SK-N-SH (cell line): Measurements from ENCODE around the gene ZBTB14. TPM values are rescaled to one million over a fixed set of nuclear protein-coding genes. Genes with fewer than 3 reads are reported as not detected.

Experiments used
- CTCF ChIA-PET: fragments of 300-600, 350-600 bp; formaldehyde crosslinking; extraction: SDS; loops from one replicate; lab custom pipeline; 2021; lab: Yijun Ruan, JAX
- POLR2A ChIA-PET: fragments of 350-600 bp; sonication (Branson Sonifier 250); formaldehyde crosslinking; extraction: SDS; loops from one replicate; lab custom pipeline; 2020; ENCODE audit warnings: antibody characterized with exemption, inconsistent platforms; lab: Yijun Ruan, JAX
- DNase-seq: peaks from one replicate; pipeline ENCODE4 v3.0.0; 2012
- H2AFZ ChIP-seq: fragments of 200-600 bp; sonication (generic); 2 replicates; pipeline ENCODE4 v1.8.1; 2016; ENCODE audit warnings: antibody characterized with exemption, mild to moderate bottlenecking, low read depth
- H3F3A ChIP-seq: fragments of 200-600 bp; sonication (generic); replicated peaks from 2 replicates; pipeline ENCODE3; 2016; ENCODE audit warnings: antibody characterized with exemption, mild to moderate bottlenecking; ENCODE audit not compliant: insufficient read depth
- H3K27ac ChIP-seq, 2 experiments: fragments of 200-500 bp in 1 of 2; fragments of 200-600 bp in 1 of 2; sonication (Bioruptor generic) in 1 of 2; sonication (generic), shearing (Covaris generic) in 1 of 2; 2 replicates each; pipeline versions ENCODE4 v1.5.1 to v1.6.1; 2014 to 2016; ENCODE audit warnings: low read depth in 2 of 2, inconsistent platforms in 1 of 2, low read length in 1 of 2, mild to moderate bottlenecking in 1 of 2, mixed read lengths in 1 of 2
- H3K27me3 ChIP-seq: fragments of 200-600 bp; sonication (generic), shearing (Covaris generic); 2 replicates; pipeline ENCODE4 v1.6.1; 2016; ENCODE audit warnings: mixed run types; ENCODE audit not compliant: insufficient read depth
- H3K36me3 ChIP-seq, 2 experiments: fragments of 200-500 bp in 1 of 2; fragments of 200-600 bp in 1 of 2; sonication (Bioruptor generic) in 1 of 2; sonication (generic) in 1 of 2; replicated peaks in 1 of 2; 2 replicates each; pipeline versions ENCODE3 to v1.5.1; 2014 to 2016; ENCODE audit warnings: low read length in 1 of 2, mild to moderate bottlenecking in 1 of 2; ENCODE audit not compliant: insufficient read depth in 2 of 2, control insufficient read depth in 1 of 2
- H3K4me1 ChIP-seq, 2 experiments: fragments of 200-500 bp in 1 of 2; fragments of 200-600 bp in 1 of 2; sonication (Bioruptor generic) in 1 of 2; sonication (generic), shearing (Covaris generic) in 1 of 2; 2 replicates each; pipeline versions ENCODE4 v1.5.1 to v1.6.1; 2014 to 2016; ENCODE audit warnings: low read depth in 1 of 2, low read length in 1 of 2, mixed run types in 1 of 2; ENCODE audit not compliant: insufficient read depth in 2 of 2, control insufficient read depth in 1 of 2
- H3K4me2 ChIP-seq: fragments of 200-600 bp; sonication (generic), shearing (Covaris generic); 2 replicates; pipeline ENCODE4 v1.6.1; 2017; ENCODE audit warnings: mixed run types
- H3K4me3 ChIP-seq, 2 experiments: fragments of 200-500 bp in 1 of 2; fragments of 200-600 bp in 1 of 2; sonication (Bioruptor generic) in 1 of 2; sonication (generic), shearing (Covaris generic) in 1 of 2; 2 replicates each; pipeline versions ENCODE4 v1.5.1 to v1.8.1; 2014 to 2016; ENCODE audit warnings: low read depth in 2 of 2, inconsistent platforms in 1 of 2, low read length in 1 of 2, mild to moderate bottlenecking in 1 of 2, mixed read lengths in 1 of 2, moderate library complexity in 1 of 2
- H3K79me2 ChIP-seq: fragments of 200-600 bp; sonication (generic); 2 replicates; pipeline ENCODE4 v1.8.1; 2017; ENCODE audit warnings: mild to moderate bottlenecking; ENCODE audit not compliant: insufficient read depth
- H3K9ac ChIP-seq: fragments of 200-600 bp; sonication (generic); 2 replicates; pipeline ENCODE4 v1.6.1; 2017; ENCODE audit warnings: mixed run types
- H3K9me2 ChIP-seq: fragments of 200-600 bp; sonication (generic); 2 replicates; pipeline ENCODE4 v1.6.1; 2017; ENCODE audit warnings: mixed run types
- H3K9me3 ChIP-seq: fragments of 200-600 bp; sonication (generic); 2 replicates; pipeline ENCODE4 v1.6.1; 2017; ENCODE audit warnings: mixed run types, mild to moderate bottlenecking, moderate library complexity
- H4K20me1 ChIP-seq: fragments of 200-600 bp; sonication (generic); 2 replicates; pipeline ENCODE4 v1.6.1; 2017; ENCODE audit warnings: mild to moderate bottlenecking, mixed run types; ENCODE audit not compliant: insufficient read depth
- CHD2 ChIP-seq: fragments of 150-350 bp; IDR thresholded peaks from 2 replicates; pipeline ENCODE4 v1.6.1; 2018; ENCODE audit warnings: low read length; ENCODE audit not compliant: partially characterized antibody
- CTCF ChIP-seq: fragments of 200-600 bp; sonication (generic); IDR thresholded peaks from 2 replicates; pipeline ENCODE4 v1.6.1; 2017; ENCODE audit warnings: antibody characterized with exemption, mild to moderate bottlenecking, moderate library complexity
- ELF1 ChIP-seq: IDR thresholded peaks from 2 replicates; pipeline ENCODE4 v1.4.0; 2012
- EZH2phosphoT487 ChIP-seq: fragments of 200-600 bp; sonication (generic); IDR thresholded peaks from 2 replicates; pipeline ENCODE4 v1.6.1; 2017; ENCODE audit warnings: low read depth, mixed run types, mild to moderate bottlenecking, antibody characterized with exemption, moderate library complexity, borderline replicate concordance
- GABPA ChIP-seq: IDR thresholded peaks from 2 replicates; pipeline ENCODE4 v1.4.0; 2012; ENCODE audit warnings: low read depth, mild to moderate bottlenecking
- GATA2 ChIP-seq: sonication (generic); formaldehyde crosslinking; IDR thresholded peaks from 2 replicates; pipeline ENCODE4 v1.5.0; 2020; ENCODE audit warnings: mild to moderate bottlenecking, missing genetic modification reagents
- JUND ChIP-seq: IDR thresholded peaks from 2 replicates; pipeline ENCODE4 v1.4.0; 2012
- MXI1 ChIP-seq: IDR thresholded peaks from 2 replicates; pipeline ENCODE4 v1.6.1; 2012; ENCODE audit warnings: mild to moderate bottlenecking, low read depth, low read length, improper control_type of control experiment
- NRF1 ChIP-seq: IDR thresholded peaks from 2 replicates; pipeline ENCODE4 v1.6.1; 2012; ENCODE audit warnings: low read depth, mild to moderate bottlenecking, low read length
- PBX3 ChIP-seq: IDR thresholded peaks from 2 replicates; pipeline ENCODE4; 2012
- POLR2AphosphoS5 ChIP-seq: IDR thresholded peaks from 2 replicates; pipeline ENCODE4 v1.6.1; 2012; ENCODE audit warnings: low read depth, low read length
- RAD21 ChIP-seq: IDR thresholded peaks from 2 replicates; pipeline ENCODE4 v1.6.1; 2012; ENCODE audit warnings: mild to moderate bottlenecking, low read length
- REST ChIP-seq: IDR thresholded peaks from 2 replicates; pipeline ENCODE4 v1.6.1; 2012; ENCODE audit warnings: mild to moderate bottlenecking, low read depth, low read length, moderate library complexity
- RXRA ChIP-seq: IDR thresholded peaks from 2 replicates; pipeline ENCODE4 v1.4.0; 2012; ENCODE audit warnings: low read depth, mild to moderate bottlenecking, borderline replicate concordance
- USF1 ChIP-seq: IDR thresholded peaks from 2 replicates; pipeline ENCODE4 v1.4.0; 2012; ENCODE audit warnings: low read depth, borderline replicate concordance
- USF2 ChIP-seq: fragments of 150-350 bp; IDR thresholded peaks from 2 replicates; pipeline ENCODE4 v1.6.1; 2017; ENCODE audit warnings: antibody characterized with exemption, low read length, low read depth, borderline replicate concordance
- WGBS: methylation state at CpG from one replicate; pipeline ENCODE4 v1.1.6; 2017; ENCODE audit warnings: low lambda C conversion rate; 5-methylcytosine and 5-hydroxymethylcytosine counted together
- polyA plus RNA-seq, 3 experiments: library from polyadenylated mRNA; depleted of rRNA; stranded (reverse); fragments of >200 nt; gene quantifications; 2 replicates each; pipeline ENCODE4 v1.2.3, GENCODE V29; 2012

The ZBTB14 gene
- polyA plus RNA-seq, 1 of the 3 experiments (the other 2 are of a cell fraction), result 4.6 TPM

GRCh38 chr18:5276947-5277346 is 18.6 kb downstream of the ZBTB14 start (continued):
- TF ChIP-seq CTCF (no peak), ELF1 (no peak), EZH2phosphoT487 (no peak), GABPA (no peak)

GRCh38 chr18:5275872-5276271 is 19.7 kb downstream of the ZBTB14 start:
- Histone ChIP-seq H3K9me3 (no peaks in the 10 kb centered on the region), H2AFZ (no peak overlapping the region), H3K36me3 (no peaks in the 10 kb centered on the region), H3K4me2 (no peak overlapping the region), H3K4me3 (no peak overlapping the region), H3K9me2 (no peaks in the 10 kb centered on the region), H3K9ac (no peak overlapping the region), H3K4me1 (no peaks in the 10 kb centered on the region), H3K79me2 (no peaks in the 10 kb centered on the region), H4K20me1 (no peaks in the 10 kb centered on the region), H3K27me3 (no peaks in the 10 kb centered on the region), H3K27ac (no peak overlapping the region), H3F3A (no peaks in the 10 kb centered on the region)
- 0% methylated on average over 1 of the region's 1 CpG for WGBS
- POLR2A ChIA-PET, result no interaction called here
- no peak for DNase-seq
- CTCF ChIA-PET, result no interaction called here
- TF ChIP-seq GATA2 (no peak), MXI1 (no peak), PBX3 (no peak)

- Histone ChIP-seq H3K9me2 (no peaks in the 10 kb centered on the region), H3F3A (no peaks in the 10 kb centered on the region), H3K9ac (no peak overlapping the region), H3K4me2 (no peak overlapping the region), H3K79me2 (no peaks in the 10 kb centered on the region), H3K27me3 (no peaks in the 10 kb centered on the region), H3K4me3 (no peak overlapping the region), H3K9me3 (no peaks in the 10 kb centered on the region), H3K4me1 (no peaks in the 10 kb centered on the region), H2AFZ (no peak overlapping the region), H3K27ac (no peak overlapping the region), H3K36me3 (no peaks in the 10 kb centered on the region), H4K20me1 (no peaks in the 10 kb centered on the region)
- POLR2A ChIA-PET, result no interaction called here
- CTCF ChIA-PET, result no interaction called here
- DNase-seq, result no peak
- TF ChIP-seq POLR2AphosphoS5, result no peak
- no peak for TF ChIP-seq RAD21
- no peak for TF ChIP-seq USF2
- no peak for TF ChIP-seq RXRA
- no peak for TF ChIP-seq NRF1
- TF ChIP-seq CHD2, result no peak
- no peak for TF ChIP-seq REST
- TF ChIP-seq JUND, result no peak
- no peak for TF ChIP-seq USF1
Measured at GRCh38 chr18:5268874-5269273, 26.7 kb downstream of the ZBTB14 start.
